HepG2 (cell line): ENCODE measurements around the gene ATP11C. TPM values are rescaled to one million over a fixed set of nuclear protein-coding genes. Genes with fewer than 3 reads are reported as not detected.

Experiments
- ATAC-seq: fragments of 200-7000 bp; cut with Tn5 transposase; 3 replicates; pipeline ENCODE4 v1.9.1; 2020; ENCODE audit warnings: mild to moderate bottlenecking, moderate library complexity
- BruUV-seq: library from RNA; stranded (reverse); fragments of 400-500 nt; replicated peaks from 2 replicates; lab custom pipeline; 2021; lab: Mats Ljungman, UMichigan
- CTCF ChIA-PET: fragments of 300-600 bp; formaldehyde crosslinking; extraction: SDS; loops from one replicate; lab custom pipeline; 2021; ENCODE audit warnings: low total read pairs, inconsistent platforms, low intra/inter-chr PET ratio; lab: Yijun Ruan, JAX
- POLR2A ChIA-PET: fragments of 350-600 bp; sonication (Branson Sonifier 250); formaldehyde crosslinking; loops from one replicate; lab custom pipeline; 2020; ENCODE audit warnings: antibody characterized with exemption, inconsistent platforms; lab: Yijun Ruan, JAX
- DNase-seq: peaks from one replicate; pipeline ENCODE4 v3.0.0-alpha.2; 2015; ENCODE audit warnings: low spot score
- FAIRE-seq: peaks from 3 replicates; lab custom pipeline; 2011; peaks lifted over from hg19 to GRCh38; lab: Jason Lieb, UNC
- H2AFZ ChIP-seq: one replicate; pipeline ENCODE4 v1.6.1; 2011; ENCODE audit warnings: low read length, inconsistent platforms
- H3K27ac ChIP-seq: fragments of 300-600 bp; 3 replicates; pipeline ENCODE4 v1.8.0; 2011; ENCODE audit warnings: mixed run types, mild to moderate bottlenecking, mixed read lengths, low read length, inconsistent platforms; ENCODE audit not compliant: insufficient read depth; ENCODE audit errors: extremely low read length
- H3K27me3 ChIP-seq, 2 experiments: fragments of 200-600 bp in 1 of 2; 2 replicates in 1 of 2; 3 replicates in 1 of 2; pipeline versions ENCODE4 v1.6.0 to v1.8.0; 2011; ENCODE audit warnings: low read length in 2 of 2, mild to moderate bottlenecking in 2 of 2, moderate library complexity in 2 of 2, inconsistent platforms in 1 of 2; ENCODE audit not compliant: insufficient read depth in 2 of 2, control insufficient read depth in 1 of 2
- H3K36me3 ChIP-seq, 2 experiments: fragments of 200-600 bp in 1 of 2; replicated peaks in 1 of 2; 2 replicates in 1 of 2; 3 replicates in 1 of 2; pipeline versions ENCODE4 v1.5.1 to v1.8.0; 2011; ENCODE audit warnings: low read length in 2 of 2, inconsistent platforms in 1 of 2; ENCODE audit not compliant: insufficient read depth in 2 of 2, control insufficient read depth in 1 of 2
- H3K4me1 ChIP-seq: 2 replicates; pipeline ENCODE4 v1.5.1; 2012; ENCODE audit warnings: low read length, inconsistent platforms; ENCODE audit not compliant: insufficient read depth
- H3K4me2 ChIP-seq: 2 replicates; pipeline ENCODE4 v1.6.0; 2011; ENCODE audit warnings: low read depth, low read length, inconsistent platforms
- H3K4me3 ChIP-seq, 3 experiments: fragments of 200-600 bp in 1 of 3; sonication (generic), shearing (Covaris generic) in 1 of 3; replicated peaks in 1 of 3; 2 replicates each; pipeline ENCODE4 v1.5.1; 2011 to 2016; ENCODE audit warnings: low read length in 3 of 3, inconsistent platforms in 2 of 3, low read depth in 2 of 3, mild to moderate bottlenecking in 2 of 3, control low read depth in 1 of 3, mixed read lengths in 1 of 3; ENCODE audit not compliant: insufficient read depth in 1 of 3
- H3K79me2 ChIP-seq: one replicate; pipeline ENCODE4 v1.6.1; 2011; ENCODE audit warnings: low read length, inconsistent platforms; ENCODE audit not compliant: insufficient read depth
- H3K9ac ChIP-seq: 2 replicates; pipeline ENCODE4 v1.6.0; 2011; ENCODE audit warnings: mild to moderate bottlenecking, low read depth, low read length, inconsistent platforms; ENCODE audit not compliant: insufficient read depth
- H3K9me3 ChIP-seq: 2 replicates; pipeline ENCODE4 v1.5.1; 2012; ENCODE audit warnings: mild to moderate bottlenecking, low read length
- H4K20me1 ChIP-seq: 2 replicates; pipeline ENCODE4 v1.6.0; 2011; ENCODE audit warnings: inconsistent platforms, mild to moderate bottlenecking, low read length, moderate library complexity; ENCODE audit not compliant: insufficient read depth
- AHR ChIP-seq: IDR thresholded peaks from 2 replicates; pipeline ENCODE4 v1.6.1; 2018; ENCODE audit warnings: missing genetic modification reagents, missing compliant biosample characterization
- ARNT ChIP-seq: fragments of 450-650 bp; IDR thresholded peaks from 2 replicates; pipeline ENCODE4 v1.6.1; 2017
- CENPT ChIP-seq: sonication (generic); formaldehyde crosslinking; IDR thresholded peaks from 2 replicates; pipeline ENCODE4 v1.8.0; 2022; ENCODE audit warnings: low read depth, mild to moderate bottlenecking, moderate library complexity, missing genetic modification reagents
- ERF ChIP-seq: IDR thresholded peaks from 2 replicates; pipeline ENCODE4 v1.6.1; 2018; ENCODE audit warnings: missing biosample characterization, missing genetic modification reagents
- JARID2 ChIP-seq: sonication (generic); formaldehyde crosslinking; IDR thresholded peaks from 2 replicates; pipeline ENCODE4 v1.8.1; 2023; ENCODE audit warnings: missing genetic modification reagents, inconsistent platforms; ENCODE audit not compliant: insufficient replicate concordance
- KAT2B ChIP-seq: fragments of 150-350 bp; IDR thresholded peaks from 2 replicates; pipeline ENCODE4 v1.6.1; 2014; ENCODE audit warnings: low read depth, low read length, borderline replicate concordance
- KAT7 ChIP-seq: IDR thresholded peaks from 2 replicates; pipeline ENCODE4 v1.6.1; 2018; ENCODE audit warnings: borderline replicate concordance, missing compliant biosample characterization
- SIX1 ChIP-seq: sonication (generic); formaldehyde crosslinking; IDR thresholded peaks from 2 replicates; pipeline ENCODE4 v1.4.0; 2020; ENCODE audit warnings: missing genetic modification reagents, borderline replicate concordance
- SPEN ChIP-seq: sonication (generic); formaldehyde crosslinking; IDR thresholded peaks from 2 replicates; pipeline ENCODE4 v1.5.1; 2020; ENCODE audit warnings: low read depth, mild to moderate bottlenecking, missing genetic modification reagents
- SRSF9 ChIP-seq: fragments of 200-400 bp; formaldehyde crosslinking; IDR thresholded peaks from 2 replicates; pipeline ENCODE4 v1.6.1; 2018; ENCODE audit warnings: borderline replicate concordance, mild to moderate bottlenecking, low read depth, low read length; ENCODE audit not compliant: insufficient read depth, poor library complexity, severe bottlenecking
- TBL1XR1 ChIP-seq: fragments of 150-350 bp; IDR thresholded peaks from 2 replicates; pipeline ENCODE4 v1.6.1; 2014; ENCODE audit warnings: borderline replicate concordance, low read length; ENCODE audit not compliant: partially characterized antibody
- TOE1 ChIP-seq: sonication (generic); formaldehyde crosslinking; IDR thresholded peaks from 2 replicates; pipeline ENCODE4 v1.4.0; 2020; ENCODE audit warnings: mild to moderate bottlenecking, missing genetic modification reagents
- ZBTB7A ChIP-seq: sonication (generic); formaldehyde crosslinking; IDR thresholded peaks from 2 replicates; pipeline ENCODE4 v1.8.0; 2022; ENCODE audit warnings: mild to moderate bottlenecking, missing genetic modification reagents
- ZNF678 ChIP-seq: sonication (generic); formaldehyde crosslinking; IDR thresholded peaks from 2 replicates; pipeline ENCODE4 v1.4.0; 2020; ENCODE audit warnings: mild to moderate bottlenecking, missing genetic modification reagents
- WGBS: methylation state at CpG from one replicate; pipeline ENCODE4 v1.1.6; 2017; ENCODE audit warnings: low lambda C conversion rate; 5-methylcytosine and 5-hydroxymethylcytosine counted together
- in situ Hi-C: cut with HindIII; loops from 2 replicates; pipeline ENCODE4 v1.10.0; 2017; ENCODE audit warnings: low pct_unique_long_range_greater_than_20kb; ENCODE audit not compliant: extremely low pct_ligation_motif_present
- intact Hi-C: fragments of 100-400 bp; cut with micrococcal nuclease; formaldehyde crosslinking; loops from one replicate; pipeline ENCODE4 v1.10.0; 2022; ENCODE audit not compliant: unreplicated experiment
- polyA plus RNA-seq, 8 experiments: library from polyadenylated mRNA; depleted of rRNA in 3 of 8; stranded (reverse) in 7 of 8; unstranded in 1 of 8; fragments of >200 nt; fragmentation: Illumina TruSeq in 4 of 8; extraction: Trizol in 4 of 8; gene quantifications; 2 replicates each; pipeline versions ENCODE4 v1.2.1 to v1.2.3, GENCODE V29; 2011 to 2016; ENCODE audit warnings: low read depth in 4 of 8, missing spikeins in 1 of 8, mixed read lengths in 1 of 8; ENCODE audit not compliant: insufficient read depth in 1 of 8
- total RNA-seq, 5 experiments: library from RNA; depleted of rRNA; stranded (reverse); fragments of >200 nt; fragmentation: Illumina TruSeq; extraction: Trizol; gene quantifications; 2 replicates each; pipeline ENCODE4 v1.2.3, GENCODE V29; 2016; ENCODE audit warnings: low read depth in 1 of 5
- TF ChIP-seq, protein P1 (sequence below): IDR thresholded peaks from 2 replicates; pipeline ENCODE4 v1.6.1; 2016
- TF ChIP-seq, protein P2 (sequence below): sonication (generic); formaldehyde crosslinking; conservative IDR thresholded peaks from 2 replicates; pipeline ENCODE4 v1.8.0; 2022; ENCODE audit warnings: low read depth, missing genetic modification reagents
- TF ChIP-seq, protein P3 (sequence below): sonication (generic); formaldehyde crosslinking; IDR thresholded peaks from 2 replicates; pipeline ENCODE4 v1.5.0; 2020; ENCODE audit warnings: mild to moderate bottlenecking, missing genetic modification reagents, moderate library complexity
- TF ChIP-seq, protein P4 (sequence below): sonication (generic); formaldehyde crosslinking; IDR thresholded peaks from 2 replicates; pipeline ENCODE4 v1.4.0; 2020; ENCODE audit warnings: mild to moderate bottlenecking, missing genetic modification reagents
- TF ChIP-seq, protein P5 (sequence below): sonication (generic); formaldehyde crosslinking; IDR thresholded peaks from 2 replicates; pipeline ENCODE4 v1.5.0; 2020; ENCODE audit warnings: missing genetic modification reagents, mild to moderate bottlenecking, borderline replicate concordance

Gene ATP11C
- total and polyA plus RNA-seq, 2 of the 13 experiments (the other 11 are each of a cell fraction or from before 2014, with no cell fraction given): 8.5 to 16.9 TPM

DNA sequence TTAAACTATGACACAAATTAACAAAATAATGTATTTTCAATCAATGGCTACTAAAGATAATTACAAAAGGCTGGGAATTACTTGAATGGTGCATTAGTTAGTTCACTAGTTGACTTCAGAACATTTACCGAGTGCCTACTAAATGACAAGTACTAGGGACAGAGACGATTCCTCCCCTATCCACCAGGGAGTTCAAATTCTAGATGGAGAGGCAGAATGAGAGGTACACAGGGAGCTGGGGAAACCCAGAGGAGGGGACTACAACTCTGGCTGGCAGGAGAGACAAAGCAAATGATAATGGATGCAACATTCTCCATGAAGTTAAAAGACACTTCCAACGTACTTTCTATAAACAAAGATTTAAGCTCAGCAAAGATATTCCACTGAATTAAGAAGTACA, 181.8 kb downstream of the ATP11C start:
- Histone ChIP-seq H3K9ac (no peak overlapping the region), H3K4me2 (no peak overlapping the region), H2AFZ (no peak overlapping the region), H4K20me1 (no peaks in the 10 kb centered on the region), H3K27me3 (no peaks in the 10 kb centered on the region), H3K79me2 (no peaks in the 10 kb centered on the region), H3K9me3 (peaks cover 9% of the 10 kb centered on the region; the same call in 1 of the 2 replicates), H3K4me1 (no peaks in the 10 kb centered on the region), H3K4me3 (no peak overlapping the region), H3K36me3 (no peaks in the 10 kb centered on the region; a peak in 1 of 5 replicates), H3K27ac (no peak overlapping the region)
- ChIA-PET CTCF (no interaction called here), POLR2A (no interaction called here)
- no peak for DNase-seq
- in situ Hi-C loops: no loop called here
- BruUV-seq: no TSS peak
- no peak for TF ChIP-seq TBL1XR1
- TF ChIP-seq SIX1 (CRISPR knock-in tag): no peak
- TF ChIP-seq, protein P1, sequence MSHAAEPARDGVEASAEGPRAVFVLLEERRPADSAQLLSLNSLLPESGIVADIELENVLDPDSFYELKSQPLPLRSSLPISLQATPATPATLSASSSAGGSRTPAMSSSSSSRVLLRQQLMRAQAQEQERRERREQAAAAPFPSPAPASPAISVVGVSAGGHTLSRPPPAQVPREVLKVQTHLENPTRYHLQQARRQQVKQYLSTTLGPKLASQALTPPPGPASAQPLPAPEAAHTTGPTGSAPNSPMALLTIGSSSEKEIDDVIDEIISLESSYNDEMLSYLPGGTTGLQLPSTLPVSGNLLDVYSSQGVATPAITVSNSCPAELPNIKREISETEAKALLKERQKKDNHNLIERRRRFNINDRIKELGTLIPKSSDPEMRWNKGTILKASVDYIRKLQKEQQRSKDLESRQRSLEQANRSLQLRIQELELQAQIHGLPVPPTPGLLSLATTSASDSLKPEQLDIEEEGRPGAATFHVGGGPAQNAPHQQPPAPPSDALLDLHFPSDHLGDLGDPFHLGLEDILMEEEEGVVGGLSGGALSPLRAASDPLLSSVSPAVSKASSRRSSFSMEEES (CRISPR knock-in tag): no peak
- TF ChIP-seq, protein P2, sequence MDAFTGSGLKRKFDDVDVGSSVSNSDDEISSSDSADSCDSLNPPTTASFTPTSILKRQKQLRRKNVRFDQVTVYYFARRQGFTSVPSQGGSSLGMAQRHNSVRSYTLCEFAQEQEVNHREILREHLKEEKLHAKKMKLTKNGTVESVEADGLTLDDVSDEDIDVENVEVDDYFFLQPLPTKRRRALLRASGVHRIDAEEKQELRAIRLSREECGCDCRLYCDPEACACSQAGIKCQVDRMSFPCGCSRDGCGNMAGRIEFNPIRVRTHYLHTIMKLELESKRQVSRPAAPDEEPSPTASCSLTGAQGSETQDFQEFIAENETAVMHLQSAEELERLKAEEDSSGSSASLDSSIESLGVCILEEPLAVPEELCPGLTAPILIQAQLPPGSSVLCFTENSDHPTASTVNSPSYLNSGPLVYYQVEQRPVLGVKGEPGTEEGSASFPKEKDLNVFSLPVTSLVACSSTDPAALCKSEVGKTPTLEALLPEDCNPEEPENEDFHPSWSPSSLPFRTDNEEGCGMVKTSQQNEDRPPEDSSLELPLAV (CRISPR knock-in tag): no peak
- no peak for TF ChIP-seq ERF (CRISPR knock-in tag)
- TF ChIP-seq AHR (CRISPR knock-in tag): no peak
- no peak for TF ChIP-seq KAT7
- TF ChIP-seq CENPT (CRISPR knock-in tag): no peak
- TF ChIP-seq SRSF9: no peak
- TF ChIP-seq, protein P3, sequence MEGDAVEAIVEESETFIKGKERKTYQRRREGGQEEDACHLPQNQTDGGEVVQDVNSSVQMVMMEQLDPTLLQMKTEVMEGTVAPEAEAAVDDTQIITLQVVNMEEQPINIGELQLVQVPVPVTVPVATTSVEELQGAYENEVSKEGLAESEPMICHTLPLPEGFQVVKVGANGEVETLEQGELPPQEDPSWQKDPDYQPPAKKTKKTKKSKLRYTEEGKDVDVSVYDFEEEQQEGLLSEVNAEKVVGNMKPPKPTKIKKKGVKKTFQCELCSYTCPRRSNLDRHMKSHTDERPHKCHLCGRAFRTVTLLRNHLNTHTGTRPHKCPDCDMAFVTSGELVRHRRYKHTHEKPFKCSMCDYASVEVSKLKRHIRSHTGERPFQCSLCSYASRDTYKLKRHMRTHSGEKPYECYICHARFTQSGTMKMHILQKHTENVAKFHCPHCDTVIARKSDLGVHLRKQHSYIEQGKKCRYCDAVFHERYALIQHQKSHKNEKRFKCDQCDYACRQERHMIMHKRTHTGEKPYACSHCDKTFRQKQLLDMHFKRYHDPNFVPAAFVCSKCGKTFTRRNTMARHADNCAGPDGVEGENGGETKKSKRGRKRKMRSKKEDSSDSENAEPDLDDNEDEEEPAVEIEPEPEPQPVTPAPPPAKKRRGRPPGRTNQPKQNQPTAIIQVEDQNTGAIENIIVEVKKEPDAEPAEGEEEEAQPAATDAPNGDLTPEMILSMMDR (CRISPR knock-in tag): no peak
- TF ChIP-seq KAT2B: no peak
- TF ChIP-seq, protein P4, sequence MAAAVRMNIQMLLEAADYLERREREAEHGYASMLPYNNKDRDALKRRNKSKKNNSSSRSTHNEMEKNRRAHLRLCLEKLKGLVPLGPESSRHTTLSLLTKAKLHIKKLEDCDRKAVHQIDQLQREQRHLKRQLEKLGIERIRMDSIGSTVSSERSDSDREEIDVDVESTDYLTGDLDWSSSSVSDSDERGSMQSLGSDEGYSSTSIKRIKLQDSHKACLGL (CRISPR knock-in tag): no peak
- no peak for TF ChIP-seq ZBTB7A (CRISPR knock-in tag)
- no peak for TF ChIP-seq TOE1 (CRISPR knock-in tag)
- TF ChIP-seq ZNF678 (CRISPR knock-in tag): no peak
- TF ChIP-seq JARID2 (CRISPR knock-in tag): no peak
- no peak for TF ChIP-seq ARNT
- no peak for TF ChIP-seq SPEN (CRISPR knock-in tag)
- TF ChIP-seq, protein P5, sequence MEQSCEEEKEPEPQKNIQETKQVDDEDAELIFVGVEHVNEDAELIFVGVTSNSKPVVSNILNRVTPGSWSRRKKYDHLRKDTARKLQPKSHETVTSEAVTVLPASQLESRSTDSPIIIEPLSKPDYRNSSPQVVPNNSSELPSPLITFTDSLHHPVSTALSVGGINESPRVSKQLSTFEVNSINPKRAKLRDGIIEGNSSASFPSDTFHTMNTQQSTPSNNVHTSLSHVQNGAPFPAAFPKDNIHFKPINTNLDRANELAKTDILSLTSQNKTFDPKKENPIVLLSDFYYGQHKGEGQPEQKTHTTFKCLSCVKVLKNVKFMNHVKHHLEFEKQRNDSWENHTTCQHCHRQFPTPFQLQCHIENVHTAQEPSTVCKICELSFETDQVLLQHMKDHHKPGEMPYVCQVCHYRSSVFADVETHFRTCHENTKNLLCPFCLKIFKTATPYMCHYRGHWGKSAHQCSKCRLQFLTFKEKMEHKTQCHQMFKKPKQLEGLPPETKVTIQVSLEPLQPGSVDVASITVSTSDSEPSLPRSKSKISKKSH (CRISPR knock-in tag): no peak
- no peak for FAIRE-seq
- 97% methylated on average over 3 of the region's 3 CpGs for WGBS
- intact Hi-C loops: no loop called here
- ATAC-seq: no peak
